Upper lobe of right lung (tissue), 1 donor: ENCODE data around the gene NPAS3. TPM values are rescaled to one million over a fixed set of nuclear protein-coding genes. Genes with fewer than 3 reads are reported as not detected.

Source experiments
- ATAC-seq: fragments of 200-7000 bp; cut with Tn5 transposase; one replicate; pipeline ENCODE4 v1.9.1; 2020; ENCODE audit warnings: mild to moderate bottlenecking, moderate library complexity
- DNase-seq: peaks from one replicate; pipeline ENCODE4 v3.0.0-alpha.2; 2020
- H3K27ac ChIP-seq: fragments of 200-600 bp; one replicate; pipeline ENCODE4 v1.8.0; 2022
- H3K27me3 ChIP-seq: fragments of 200-600 bp; one replicate; pipeline ENCODE4 v1.8.0; 2022; ENCODE audit warnings: mild to moderate bottlenecking
- H3K36me3 ChIP-seq: fragments of 200-600 bp; one replicate; pipeline ENCODE4 v1.8.0; 2022
- H3K4me1 ChIP-seq: fragments of 200-600 bp; one replicate; pipeline ENCODE4 v1.8.0; 2022
- H3K4me3 ChIP-seq: fragments of 200-600 bp; one replicate; pipeline ENCODE4 v1.8.0; 2022; ENCODE audit warnings: mild to moderate bottlenecking
- H3K9me3 ChIP-seq: fragments of 200-600 bp; one replicate; pipeline ENCODE4 v1.8.0; 2022
- intact Hi-C: fragments of 100-400 bp; cut with DNase I; formaldehyde crosslinking; loops from one replicate; pipeline ENCODE4 v1.11.0; 2022
- total RNA-seq: library from RNA; stranded (reverse); fragmentation: NEBNext Ultra II Directional; extraction: Animal tissue kit (Norgen Biotek cat#: 25700); gene quantifications from one replicate; pipeline ENCODE4 v1.2.1, GENCODE V29; 2021
- TF ChIP-seq, protein P1 (sequence below): fragments of 200-600 bp; IDR thresholded peaks from one replicate; pipeline ENCODE4 v1.8.0; 2022; ENCODE audit warnings: antibody characterized with exemption
- donor health status: DM: no; HTN: yes; CAD: no; lungs with severe emphysema.

NPAS3 gene
- total RNA-seq, 1 donor from 2014 or later = 1.2 TPM

DNA sequence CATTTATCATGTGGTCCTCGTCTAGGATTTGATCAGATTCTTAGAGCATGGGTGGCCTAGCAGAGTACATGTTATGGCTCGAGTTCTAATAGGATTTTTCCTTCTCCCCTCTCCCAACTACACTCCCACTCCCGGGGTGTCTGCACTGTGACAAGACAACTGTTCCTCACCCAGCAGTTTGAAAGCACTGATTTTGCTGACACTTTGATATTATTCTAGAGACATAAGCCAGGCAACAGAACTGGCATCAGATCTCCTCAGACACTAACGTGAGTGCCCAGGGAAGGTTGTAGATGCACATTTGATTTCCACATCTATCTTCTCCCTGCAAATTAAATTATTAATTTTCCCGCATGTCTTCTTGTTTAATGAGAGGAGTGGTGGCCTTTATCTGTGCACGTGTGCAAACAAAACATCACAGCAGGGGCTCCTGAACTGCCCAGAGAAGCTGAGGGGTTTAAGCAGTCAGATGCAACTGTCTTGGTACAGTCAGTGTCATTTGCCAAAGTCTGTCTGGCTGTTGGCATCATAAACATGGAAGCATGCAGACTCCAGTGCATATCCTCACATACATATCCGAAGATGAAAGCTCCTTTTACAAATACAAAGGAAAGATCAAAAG is 491.8 kb downstream of the NPAS3 start:
- TF ChIP-seq, protein P1, sequence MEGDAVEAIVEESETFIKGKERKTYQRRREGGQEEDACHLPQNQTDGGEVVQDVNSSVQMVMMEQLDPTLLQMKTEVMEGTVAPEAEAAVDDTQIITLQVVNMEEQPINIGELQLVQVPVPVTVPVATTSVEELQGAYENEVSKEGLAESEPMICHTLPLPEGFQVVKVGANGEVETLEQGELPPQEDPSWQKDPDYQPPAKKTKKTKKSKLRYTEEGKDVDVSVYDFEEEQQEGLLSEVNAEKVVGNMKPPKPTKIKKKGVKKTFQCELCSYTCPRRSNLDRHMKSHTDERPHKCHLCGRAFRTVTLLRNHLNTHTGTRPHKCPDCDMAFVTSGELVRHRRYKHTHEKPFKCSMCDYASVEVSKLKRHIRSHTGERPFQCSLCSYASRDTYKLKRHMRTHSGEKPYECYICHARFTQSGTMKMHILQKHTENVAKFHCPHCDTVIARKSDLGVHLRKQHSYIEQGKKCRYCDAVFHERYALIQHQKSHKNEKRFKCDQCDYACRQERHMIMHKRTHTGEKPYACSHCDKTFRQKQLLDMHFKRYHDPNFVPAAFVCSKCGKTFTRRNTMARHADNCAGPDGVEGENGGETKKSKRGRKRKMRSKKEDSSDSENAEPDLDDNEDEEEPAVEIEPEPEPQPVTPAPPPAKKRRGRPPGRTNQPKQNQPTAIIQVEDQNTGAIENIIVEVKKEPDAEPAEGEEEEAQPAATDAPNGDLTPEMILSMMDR = no peak
- Histone ChIP-seq H3K9me3 (no peaks in the 10 kb centered on the region), H3K27ac (no peak overlapping the region), H3K27me3 (no peaks in the 10 kb centered on the region), H3K4me1 (no peaks in the 10 kb centered on the region), H3K36me3 (no peaks in the 10 kb centered on the region), H3K4me3 (no peak overlapping the region)
- DNase-seq (no peak), ATAC-seq (no peak)
- intact Hi-C loops = no loop called here

DNA sequence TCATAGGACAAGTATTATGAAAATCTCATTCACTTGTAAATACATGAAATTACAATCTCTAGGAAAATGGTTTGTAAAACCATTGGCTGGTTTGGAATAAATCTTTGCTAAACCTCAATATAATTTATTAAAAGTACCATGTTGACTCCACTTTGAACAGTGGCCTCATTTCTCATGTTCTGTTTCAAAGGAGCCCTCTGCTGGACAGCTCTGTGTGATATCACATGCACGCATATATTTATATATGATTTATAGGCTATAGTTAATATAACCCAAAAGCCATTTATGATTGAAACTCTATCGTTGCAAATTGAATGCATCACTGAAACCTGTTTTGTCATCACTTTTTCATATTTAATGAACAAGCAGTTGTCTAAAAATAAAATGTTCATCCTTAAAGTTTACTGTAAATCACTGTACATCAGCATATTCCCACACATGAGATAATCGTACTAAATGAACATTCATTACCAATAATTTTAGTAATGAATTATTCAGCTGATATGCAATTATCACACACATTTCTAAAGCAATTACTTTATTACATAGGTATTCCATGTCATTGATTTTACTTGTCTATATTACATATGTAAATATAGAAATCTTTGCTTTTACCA is 493.8 kb downstream of the NPAS3 start:
- H3K4me3 ChIP-seq = no peak overlapping the region
- no peaks in the 10 kb centered on the region for H3K9me3 ChIP-seq
- intact Hi-C loops = no loop called here
- H3K4me1 ChIP-seq = no peaks in the 10 kb centered on the region
- peak; percentile 64 for ATAC-seq
- no peaks in the 10 kb centered on the region for H3K27me3 ChIP-seq
- TF ChIP-seq, protein P1 = peak; percentile 49
- no peak for DNase-seq
- H3K27ac ChIP-seq = no peak overlapping the region
- no peaks in the 10 kb centered on the region for H3K36me3 ChIP-seq

DNA sequence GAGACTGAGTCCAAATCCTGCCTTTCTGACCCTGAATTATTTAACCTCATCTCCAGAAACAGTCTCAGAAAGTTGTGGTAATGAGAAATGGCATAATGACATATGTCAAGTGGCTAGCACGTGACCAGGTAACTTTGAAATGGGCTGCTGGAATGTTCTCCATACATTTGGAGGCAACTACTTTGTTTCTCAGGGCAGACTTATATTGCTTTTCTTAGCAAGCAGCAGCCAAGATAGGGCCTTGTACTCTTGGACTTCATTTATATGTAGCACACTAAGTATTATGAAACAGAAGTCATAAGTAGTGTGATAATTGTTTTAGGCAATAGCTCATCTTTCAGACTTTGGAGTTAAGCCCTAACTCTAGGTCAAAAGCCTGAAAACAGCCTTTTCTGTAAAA is 494.7 kb downstream of the NPAS3 start:
- Histone ChIP-seq H3K4me1 (no peaks in the 10 kb centered on the region), H3K27me3 (no peaks in the 10 kb centered on the region), H3K36me3 (no peaks in the 10 kb centered on the region), H3K27ac (no peak overlapping the region), H3K9me3 (no peaks in the 10 kb centered on the region), H3K4me3 (no peak overlapping the region)
- no peak for DNase-seq
- TF ChIP-seq, protein P1 = no peak
- intact Hi-C loops = no loop called here
- ATAC-seq = no peak

DNA sequence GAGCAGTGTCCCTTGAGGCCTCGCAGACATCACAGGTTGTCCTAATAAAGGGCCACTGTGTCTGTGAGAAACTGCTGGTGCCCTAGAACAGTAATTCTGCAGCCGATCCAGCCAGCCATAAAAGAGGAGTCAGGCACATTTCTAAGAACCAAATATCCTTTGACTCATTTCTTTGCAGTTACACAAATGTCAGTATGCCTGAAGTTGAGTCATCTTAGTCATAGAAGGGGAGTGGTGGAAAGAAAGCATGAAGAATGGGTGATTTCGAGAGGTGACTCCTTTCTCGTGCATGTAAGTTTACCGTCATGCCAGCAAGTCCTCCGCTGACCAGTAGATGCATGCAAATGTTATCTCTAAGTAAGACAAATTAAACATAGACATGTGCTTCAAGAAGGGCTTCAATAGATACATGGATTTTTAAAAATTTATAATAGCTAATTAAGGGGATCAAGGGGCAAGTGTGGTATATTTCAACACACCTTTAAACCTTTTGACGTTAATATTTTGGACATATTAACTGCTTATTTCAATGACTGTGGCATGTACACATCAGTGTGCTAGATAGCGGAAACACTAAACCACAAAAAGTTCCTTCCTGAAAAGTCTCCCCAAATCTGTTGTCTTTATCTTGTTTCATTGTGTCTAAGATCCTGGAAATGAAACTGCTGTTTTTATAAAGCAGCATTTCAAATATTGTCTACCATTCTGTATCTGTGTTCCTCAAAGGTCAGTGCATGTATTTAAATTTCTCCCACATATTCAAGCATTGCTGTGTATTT is 497.4 kb downstream of the NPAS3 start:
- Histone ChIP-seq H3K36me3 (no peaks in the 10 kb centered on the region), H3K27me3 (no peaks in the 10 kb centered on the region), H3K4me1 (no peaks in the 10 kb centered on the region), H3K4me3 (no peak overlapping the region), H3K9me3 (no peaks in the 10 kb centered on the region), H3K27ac (no peak overlapping the region)
- ATAC-seq (peak; percentile 49), DNase-seq (no peak)
- intact Hi-C loops = no loop called here
- TF ChIP-seq, protein P1 = no peak

DNA sequence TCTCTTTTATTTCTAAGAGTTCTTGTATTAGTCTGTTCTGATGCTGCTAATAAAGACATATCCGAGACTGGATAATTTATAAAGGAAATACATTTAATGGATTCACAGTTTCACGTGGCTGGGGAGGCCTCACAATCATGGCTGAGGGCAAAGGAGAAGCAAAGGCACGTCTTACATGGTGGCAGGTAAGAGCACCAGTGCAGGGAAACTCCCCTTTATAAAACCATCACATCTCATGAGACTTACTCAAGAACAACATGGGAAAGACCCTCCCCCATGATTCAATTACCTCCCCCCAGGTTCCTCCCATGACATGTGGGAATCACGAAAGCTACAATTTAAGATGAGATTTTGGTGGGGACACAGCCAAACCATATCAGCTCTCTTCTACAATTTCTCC is 503.0 kb downstream of the NPAS3 start:
- no peak for ATAC-seq
- Histone ChIP-seq H3K36me3 (no peaks in the 10 kb centered on the region), H3K9me3 (no peaks in the 10 kb centered on the region), H3K27me3 (no peaks in the 10 kb centered on the region), H3K4me3 (no peak overlapping the region), H3K27ac (no peak overlapping the region), H3K4me1 (no peaks in the 10 kb centered on the region)
- TF ChIP-seq, protein P1 = no peak
- intact Hi-C loops = no loop called here
- no peak for DNase-seq
